ENCODE results near the gene PDIA5. TPM values are rescaled to one million over a fixed set of nuclear protein-coding genes. Genes with fewer than 3 reads are reported as not detected.

Gene PDIA5
- total and polyA plus RNA-seq, 2 of the 4 experiments (the other 2 are of a cell fraction), result 19.4 to 42.0 TPM

DNA sequence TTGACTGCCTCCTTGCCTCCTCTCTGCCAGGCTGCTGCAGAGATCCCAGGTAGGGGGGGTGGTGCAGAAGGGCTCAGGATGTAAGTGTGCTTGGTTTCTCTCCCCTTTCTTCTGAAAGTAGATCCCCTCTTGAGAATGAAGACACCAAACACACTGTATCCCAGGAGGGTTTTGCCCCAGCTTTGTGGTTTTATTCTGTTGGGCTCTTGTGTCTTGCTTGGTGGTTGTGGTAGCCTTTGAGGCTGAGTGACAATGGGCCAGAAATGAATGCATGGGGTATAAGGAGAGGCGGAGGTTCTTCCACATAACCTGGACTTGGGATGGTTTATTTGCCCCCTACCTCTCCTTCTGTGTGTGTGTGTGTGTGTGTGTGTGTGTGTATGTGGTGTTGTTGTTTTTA lies 5.7 kb downstream of the PDIA5 start:
- no peak overlapping the region for H3K14ac ChIP-seq (replicated peaks; ENCODE audit: low read depth, low read length)
- dilution Hi-C loops (cut with HindIII; ENCODE audit: low sequenced_read_pairs, unreplicated experiment) (no loop called here), intact Hi-C loops (cut with micrococcal nuclease) (no loop called here), in situ Hi-C loops (cut with MboI; ENCODE audit: low sequenced_read_pairs) (no loop called here)
- H2BK20ac ChIP-seq (ENCODE audit: low read depth, low read length), result no peak overlapping the region
- H3K36me3 ChIP-seq (ENCODE audit: control insufficient read depth, insufficient read depth, low read length), result no peaks in the 10 kb centered on the region
- H3K23ac ChIP-seq (ENCODE audit: low read depth, low read length), result no peak overlapping the region
- no peak for DNase-seq
- CTCF ChIA-PET, result no interaction called here
- WGBS, 2 experiments (ENCODE audit: extremely low coverage in 2 of 2, insufficient read length in 1 of 2), result no CpG with 5 or more reads among the region's 1 CpG
- H4K91ac ChIP-seq (ENCODE audit: insufficient read depth, low read depth, low read length), result no peak overlapping the region
- peaks cover 22% of the 10 kb centered on the region for H3K9me1 ChIP-seq (ENCODE audit: insufficient read depth, low read length)
- no peak overlapping the region for H4K5ac ChIP-seq (ENCODE audit: low read depth, low read length)
- no peak overlapping the region for H3K9ac ChIP-seq (ENCODE audit: low read depth, low read length)
- BruUV-seq (replicated peaks), result no TSS peak
- H3K27ac ChIP-seq (ENCODE audit: insufficient read depth, low read length), result no peak overlapping the region
- POLR2A ChIA-PET (ENCODE audit: unreplicated experiment), result no interaction called here
- no peak overlapping the region for H4K8ac ChIP-seq (ENCODE audit: low read depth in 2 of 2, low read length in 2 of 2)
- H2BK5ac ChIP-seq (ENCODE audit: low read depth, low read length, poor library complexity, severe bottlenecking), result no peak overlapping the region
- H2AK5ac ChIP-seq (ENCODE audit: low read depth, low read length), result no peak overlapping the region
- no peak overlapping the region for H3K18ac ChIP-seq (ENCODE audit: low read depth, low read length)
- H3K4me3 ChIP-seq (ENCODE audit: insufficient read depth, low read depth, low read length), result no peak overlapping the region
- peaks cover 9% of the 10 kb centered on the region for H3K4me1 ChIP-seq (ENCODE audit: control insufficient read depth, insufficient read depth, low read length)
- no peak overlapping the region for H2BK120ac ChIP-seq (ENCODE audit: low read depth, low read length)
- H3K9me3 ChIP-seq (ENCODE audit: control insufficient read depth, insufficient read depth, low read length), result no peaks in the 10 kb centered on the region
- no peak overlapping the region for H2AFZ ChIP-seq (replicated peaks; ENCODE audit: low read length, poor library complexity)
- peaks cover 80% of the 10 kb centered on the region for H4K20me1 ChIP-seq (ENCODE audit: insufficient read depth, low read length)
- TF ChIP-seq CHD1 (IDR thresholded peaks at IDR 0.05; ENCODE audit: low read depth, low read length) (no peak), RFX5 (IDR thresholded peaks at IDR 0.05; ENCODE audit: low read depth, low read length) (no peak), MAFK (IDR thresholded peaks at IDR 0.05; ENCODE audit: low read depth, low read length) (no peak), FOS (IDR thresholded peaks at IDR 0.05; ENCODE audit: low read depth, low read length) (no peak), POLR2A (IDR thresholded peaks at IDR 0.05; ENCODE audit: low read depth, low read length) (no peak), BHLHE40 (IDR thresholded peaks at IDR 0.05; ENCODE audit: low read depth, low read length) (no peak), MXI1 (IDR thresholded peaks at IDR 0.05; ENCODE audit: borderline replicate concordance, low read depth, low read length) (no peak), RAD21 (IDR thresholded peaks at IDR 0.05; ENCODE audit: low read length) (no peak), RCOR1 (IDR thresholded peaks at IDR 0.05; ENCODE audit: insufficient replicate concordance, low read length) (no peak), MAZ (IDR thresholded peaks at IDR 0.05; ENCODE audit: borderline replicate concordance, low read depth, low read length) (no peak), SMC3 (IDR thresholded peaks at IDR 0.05; ENCODE audit: low read depth, low read length) (no peak), NFE2L2 (IDR thresholded peaks at IDR 0.05; ENCODE audit: low read depth, low read length) (no peak), CEBPB (IDR thresholded peaks at IDR 0.05; ENCODE audit: low read depth, low read length) (no peak)
- TF ChIP-seq, protein P1, sequence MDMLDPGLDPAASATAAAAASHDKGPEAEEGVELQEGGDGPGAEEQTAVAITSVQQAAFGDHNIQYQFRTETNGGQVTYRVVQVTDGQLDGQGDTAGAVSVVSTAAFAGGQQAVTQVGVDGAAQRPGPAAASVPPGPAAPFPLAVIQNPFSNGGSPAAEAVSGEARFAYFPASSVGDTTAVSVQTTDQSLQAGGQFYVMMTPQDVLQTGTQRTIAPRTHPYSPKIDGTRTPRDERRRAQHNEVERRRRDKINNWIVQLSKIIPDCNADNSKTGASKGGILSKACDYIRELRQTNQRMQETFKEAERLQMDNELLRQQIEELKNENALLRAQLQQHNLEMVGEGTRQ (IDR thresholded peaks at IDR 0.05; ENCODE audit: low read depth, low read length), result no peak
- TF ChIP-seq, protein P2, sequence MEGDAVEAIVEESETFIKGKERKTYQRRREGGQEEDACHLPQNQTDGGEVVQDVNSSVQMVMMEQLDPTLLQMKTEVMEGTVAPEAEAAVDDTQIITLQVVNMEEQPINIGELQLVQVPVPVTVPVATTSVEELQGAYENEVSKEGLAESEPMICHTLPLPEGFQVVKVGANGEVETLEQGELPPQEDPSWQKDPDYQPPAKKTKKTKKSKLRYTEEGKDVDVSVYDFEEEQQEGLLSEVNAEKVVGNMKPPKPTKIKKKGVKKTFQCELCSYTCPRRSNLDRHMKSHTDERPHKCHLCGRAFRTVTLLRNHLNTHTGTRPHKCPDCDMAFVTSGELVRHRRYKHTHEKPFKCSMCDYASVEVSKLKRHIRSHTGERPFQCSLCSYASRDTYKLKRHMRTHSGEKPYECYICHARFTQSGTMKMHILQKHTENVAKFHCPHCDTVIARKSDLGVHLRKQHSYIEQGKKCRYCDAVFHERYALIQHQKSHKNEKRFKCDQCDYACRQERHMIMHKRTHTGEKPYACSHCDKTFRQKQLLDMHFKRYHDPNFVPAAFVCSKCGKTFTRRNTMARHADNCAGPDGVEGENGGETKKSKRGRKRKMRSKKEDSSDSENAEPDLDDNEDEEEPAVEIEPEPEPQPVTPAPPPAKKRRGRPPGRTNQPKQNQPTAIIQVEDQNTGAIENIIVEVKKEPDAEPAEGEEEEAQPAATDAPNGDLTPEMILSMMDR (conservative IDR thresholded peaks at IDR 0.05; ENCODE audit: low read depth, low read length), result no peak
- TF ChIP-seq, protein P3, sequence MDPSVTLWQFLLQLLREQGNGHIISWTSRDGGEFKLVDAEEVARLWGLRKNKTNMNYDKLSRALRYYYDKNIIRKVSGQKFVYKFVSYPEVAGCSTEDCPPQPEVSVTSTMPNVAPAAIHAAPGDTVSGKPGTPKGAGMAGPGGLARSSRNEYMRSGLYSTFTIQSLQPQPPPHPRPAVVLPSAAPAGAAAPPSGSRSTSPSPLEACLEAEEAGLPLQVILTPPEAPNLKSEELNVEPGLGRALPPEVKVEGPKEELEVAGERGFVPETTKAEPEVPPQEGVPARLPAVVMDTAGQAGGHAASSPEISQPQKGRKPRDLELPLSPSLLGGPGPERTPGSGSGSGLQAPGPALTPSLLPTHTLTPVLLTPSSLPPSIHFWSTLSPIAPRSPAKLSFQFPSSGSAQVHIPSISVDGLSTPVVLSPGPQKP (IDR thresholded peaks at IDR 0.05; ENCODE audit: borderline replicate concordance, low read depth, low read length), result no peak
- ATAC-seq (ENCODE audit: low read depth), result no peak
- peaks cover 41 to 84% of the 10 kb centered on the region in 2 experiments for H3K79me1 ChIP-seq (ENCODE audit: low read depth in 1 of 2, low read length in 2 of 2)
- H2AK9ac ChIP-seq (replicated peaks; ENCODE audit: low read depth, low read length, poor library complexity), result no peak overlapping the region
- H3K56ac ChIP-seq (ENCODE audit: extremely low read depth, insufficient read depth, low read length), result no peak overlapping the region
- no peak overlapping the region for H3K4me2 ChIP-seq (ENCODE audit: low read depth, low read length)
- H3K4ac ChIP-seq (ENCODE audit: low read depth, low read length), result no peak overlapping the region
- no peaks in the 10 kb centered on the region for H3K27me3 ChIP-seq (ENCODE audit: control insufficient read depth, insufficient read depth, low read length)
- no peak overlapping the region for H2BK15ac ChIP-seq (ENCODE audit: low read depth, low read length)
